ENCODE data around the gene UBE2H.

The UBE2H gene

DNA sequence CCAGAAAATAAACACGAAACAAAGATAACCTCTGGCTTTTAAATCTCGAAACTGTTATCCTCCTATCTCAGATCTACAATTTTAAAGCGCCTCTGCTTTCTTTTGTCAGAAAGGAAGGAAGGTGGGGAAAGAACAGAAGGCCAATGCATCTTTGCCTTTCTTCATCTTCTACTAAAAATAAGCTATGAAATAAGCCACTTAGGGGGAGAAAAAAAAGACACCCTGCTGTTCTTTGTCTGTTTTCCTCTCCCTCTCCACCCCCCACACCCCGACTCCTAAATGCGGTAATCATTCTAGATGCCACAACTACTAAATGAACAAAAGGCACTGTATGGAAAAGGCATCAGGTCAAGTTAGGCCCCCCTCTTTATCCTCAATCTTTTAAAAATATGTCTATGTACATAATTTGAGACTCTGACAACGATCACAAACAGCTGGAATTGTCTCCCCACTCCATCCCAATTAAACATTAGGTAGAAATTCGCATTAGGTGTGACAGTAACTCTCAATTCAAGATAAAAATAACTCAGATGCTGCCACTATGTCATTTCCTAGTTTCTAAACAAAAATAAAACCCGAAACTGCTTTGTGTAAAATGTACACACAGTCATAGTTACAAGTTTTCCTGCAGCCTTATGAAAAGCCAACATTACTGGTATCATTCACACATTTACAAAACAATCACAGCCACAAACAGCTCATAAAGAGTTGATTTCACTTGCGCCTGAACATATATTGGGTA lies 2.4 kb downstream of the UBE2H start:
- DNase-seq: no peak

DNA sequence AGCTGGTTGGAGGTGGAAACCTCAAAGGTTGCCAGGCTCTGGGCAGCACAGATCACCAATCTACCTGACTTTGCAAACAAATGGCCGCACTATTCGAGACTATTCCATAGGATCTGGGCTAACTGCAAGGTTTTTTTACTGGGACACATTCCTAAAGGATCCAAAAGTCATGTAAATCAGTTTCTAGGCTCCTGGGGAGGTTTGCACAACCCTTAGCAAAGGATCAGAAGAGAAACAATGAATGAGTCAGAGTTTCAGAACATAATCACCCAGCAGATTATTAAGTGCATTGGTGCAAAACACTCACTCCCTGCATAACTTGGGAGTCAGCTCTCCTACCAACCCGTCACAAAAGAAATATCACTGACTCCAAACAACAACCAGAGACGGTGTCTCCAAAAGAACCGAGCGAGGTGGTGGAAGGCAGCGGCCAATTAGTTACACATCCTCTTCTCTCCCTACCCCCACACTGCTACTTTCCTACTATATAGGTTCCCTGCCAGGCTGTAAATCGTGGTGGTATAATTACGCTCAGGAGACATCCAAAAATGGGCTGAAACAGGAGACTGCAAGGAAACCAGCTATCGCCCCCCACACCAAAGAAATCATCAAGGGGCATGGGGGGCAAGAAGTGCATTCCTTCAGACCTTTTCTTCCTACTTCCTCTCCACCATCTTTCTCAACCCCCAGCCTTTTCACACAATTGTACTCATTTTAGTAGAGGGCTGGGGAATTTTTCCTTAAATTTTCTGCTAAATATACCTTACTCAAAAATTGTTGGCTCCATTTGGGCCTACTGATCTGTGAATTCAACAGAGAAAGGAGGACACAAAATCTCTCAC lies 3.2 kb downstream of the UBE2H start:
- no peak for DNase-seq

DNA sequence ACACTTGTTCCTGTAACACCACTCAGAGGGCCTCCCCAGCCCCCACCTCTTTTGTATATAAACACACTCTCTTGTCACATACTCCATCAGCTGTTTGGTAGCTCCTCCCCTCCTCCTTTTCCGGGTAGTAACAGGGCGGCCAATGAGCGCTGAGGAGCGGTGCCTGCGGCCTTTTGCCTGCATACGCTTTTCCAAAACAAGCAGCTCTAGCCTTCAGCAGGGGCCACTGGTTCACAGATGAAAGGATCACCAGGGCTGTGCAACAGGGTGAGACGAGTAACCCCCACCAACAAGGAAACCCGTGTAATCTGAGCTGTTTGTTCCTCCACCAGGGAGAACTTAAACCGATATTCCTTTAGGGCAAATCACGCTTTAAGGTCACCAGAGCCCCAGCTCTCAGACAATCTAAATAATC lies 3.9 kb downstream of the UBE2H start:
- no peak for DNase-seq

DNA sequence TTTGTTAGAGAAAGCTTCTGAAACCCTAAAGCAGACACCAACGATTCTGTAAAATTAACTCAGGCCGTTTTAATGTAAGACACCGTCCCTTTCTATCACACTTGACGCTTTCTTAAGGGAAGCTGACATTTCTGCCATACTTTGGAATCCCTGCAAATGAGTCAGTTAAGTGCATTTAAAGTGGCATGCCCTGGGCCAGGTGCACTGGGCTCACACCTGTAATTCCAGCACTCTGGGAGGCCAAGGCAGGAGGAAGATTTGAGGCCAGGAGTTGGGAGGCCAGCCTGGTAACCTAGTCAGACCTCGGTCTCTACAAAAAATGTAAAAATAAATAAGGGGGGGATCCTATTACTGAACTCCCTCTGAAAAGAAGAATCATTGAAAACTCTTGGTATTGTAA lies 4.4 kb downstream of the UBE2H start:
- DNase-seq: no peak

DNA sequence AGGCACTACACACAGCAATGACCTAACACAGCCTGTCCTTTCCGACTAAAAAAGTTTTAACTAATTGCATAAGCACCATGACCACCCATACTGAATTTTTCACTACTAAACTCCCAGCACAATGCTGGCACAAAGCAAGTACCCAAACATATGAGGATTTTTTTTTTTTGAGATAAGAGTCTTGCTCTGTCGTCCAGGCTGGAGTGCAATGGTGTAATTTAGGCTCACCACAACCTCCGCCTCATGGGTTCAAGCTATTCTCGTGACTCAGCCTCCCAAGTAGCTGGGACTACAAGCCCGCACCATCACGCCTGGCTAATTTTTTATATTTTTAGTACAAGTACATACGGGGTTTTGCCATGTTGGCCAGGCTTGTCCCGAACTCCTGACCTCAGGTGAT lies 5.1 kb downstream of the UBE2H start:
- no peak for DNase-seq

DNA sequence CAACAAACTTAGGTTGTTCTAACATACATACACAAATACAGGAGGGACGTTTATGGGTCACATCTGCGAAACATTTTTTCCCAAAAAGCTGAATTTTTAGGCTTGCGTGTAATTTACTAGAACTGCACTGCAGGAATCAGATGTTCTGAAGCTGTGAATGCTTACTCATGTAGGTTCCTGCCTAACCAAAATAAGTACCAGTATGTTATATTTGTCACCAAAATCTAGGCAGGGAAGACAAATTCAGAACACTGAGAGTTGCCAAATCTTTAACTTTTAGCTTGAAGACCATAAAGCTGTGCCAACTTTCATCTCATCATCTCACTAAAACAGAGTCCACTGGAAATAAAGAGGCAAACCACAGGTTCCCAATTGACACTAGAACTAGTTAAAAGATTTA lies 5.7 kb downstream of the UBE2H start:
- no peak for DNase-seq

DNA sequence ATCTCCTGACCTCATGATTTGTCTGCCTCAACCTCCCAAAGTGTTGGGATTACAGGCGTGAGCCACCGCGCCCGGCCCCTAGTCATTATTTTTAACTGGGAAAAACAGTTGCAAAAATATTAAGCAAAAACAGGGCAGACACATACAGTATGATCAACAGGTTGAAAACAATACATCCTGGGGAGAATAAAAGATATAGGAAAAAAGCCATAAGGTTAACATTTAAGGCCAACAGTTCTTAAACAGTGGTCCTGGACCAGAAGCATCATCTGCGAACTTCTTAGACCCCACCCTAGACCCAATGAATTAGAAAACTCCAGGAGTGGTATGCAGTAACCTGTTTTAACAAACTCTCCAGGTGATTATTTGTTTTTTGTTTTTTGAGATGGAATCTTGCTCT lies 6.5 kb downstream of the UBE2H start:
- no peak for DNase-seq

DNA sequence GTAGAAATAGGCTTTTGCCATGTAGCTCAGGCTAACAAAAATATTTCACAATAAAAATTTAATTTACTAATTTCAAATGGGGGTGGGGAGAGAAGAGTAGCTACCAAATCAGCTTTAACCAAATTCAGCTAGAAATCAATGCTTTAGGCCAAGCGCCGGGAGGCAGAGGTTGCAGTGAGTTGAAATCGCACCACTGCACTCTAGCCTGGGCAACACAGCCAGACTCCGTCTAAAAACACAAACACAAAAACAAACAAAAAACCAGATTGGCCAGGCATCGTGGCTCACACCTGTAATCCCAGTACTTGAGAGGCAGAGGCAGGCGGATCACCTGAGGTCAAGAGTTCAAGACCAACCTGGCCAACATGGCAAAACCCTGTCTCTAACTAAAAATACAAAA lies 9.4 kb downstream of the UBE2H start:
- no peak for DNase-seq

DNA sequence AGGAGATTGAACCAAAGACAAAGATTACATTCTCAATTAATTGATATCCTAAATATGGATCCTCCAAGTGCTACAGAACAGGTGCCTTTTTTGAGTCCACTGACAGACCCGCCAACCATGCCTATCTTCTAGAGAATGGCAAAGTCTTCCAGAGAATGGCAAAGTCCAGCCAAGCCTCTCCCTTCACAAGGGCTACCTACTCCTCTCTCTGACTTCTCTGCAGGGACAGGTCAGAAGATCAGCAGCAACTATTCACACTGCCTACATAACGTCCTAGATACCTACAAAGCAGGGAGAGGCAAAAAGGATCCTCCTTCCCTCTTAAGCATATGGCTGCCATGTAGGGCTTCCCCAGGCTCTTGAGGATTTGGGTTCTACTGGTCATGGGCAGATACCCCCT lies 12.4 kb downstream of the UBE2H start:
- DNase-seq: no peak

DNA sequence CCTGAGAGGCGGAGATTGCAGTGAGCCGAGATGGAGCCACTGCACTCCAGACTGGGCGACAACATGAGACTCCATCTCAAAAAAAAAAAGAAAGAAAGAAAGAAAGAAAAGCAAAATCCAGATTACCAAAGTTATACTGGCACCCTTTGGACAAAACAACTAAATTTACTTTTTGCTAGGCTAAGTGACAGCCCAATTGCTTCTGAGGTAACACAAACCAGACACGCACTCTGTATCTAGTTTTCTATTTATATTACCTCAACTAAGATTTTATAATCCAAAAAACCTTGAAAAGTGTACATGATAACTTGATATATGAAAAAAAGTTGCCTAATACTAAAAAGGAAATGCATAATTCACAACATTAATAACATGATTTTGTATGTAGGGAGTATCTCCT lies 12.9 kb downstream of the UBE2H start:
- DNase-seq: no peak

DNA sequence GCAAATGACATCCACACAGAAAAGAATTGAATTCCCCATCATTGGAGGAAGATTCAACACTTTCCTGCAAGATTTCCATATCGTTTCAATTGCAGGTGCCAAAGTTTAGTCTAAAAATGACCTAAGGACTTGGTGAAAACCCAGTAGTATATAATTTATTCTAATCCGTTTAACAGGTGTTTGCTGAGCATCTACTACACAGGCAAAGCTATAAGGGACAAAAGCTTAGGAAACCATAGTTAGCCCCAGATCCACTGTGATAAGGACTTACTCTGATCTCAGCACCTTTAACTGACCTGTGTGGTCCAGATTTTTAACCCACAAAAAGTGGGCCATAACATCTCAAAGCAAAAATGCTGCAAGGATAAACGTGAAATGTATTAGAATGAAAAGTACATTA lies 19.1 kb downstream of the UBE2H start:
- no peak for DNase-seq

DNA sequence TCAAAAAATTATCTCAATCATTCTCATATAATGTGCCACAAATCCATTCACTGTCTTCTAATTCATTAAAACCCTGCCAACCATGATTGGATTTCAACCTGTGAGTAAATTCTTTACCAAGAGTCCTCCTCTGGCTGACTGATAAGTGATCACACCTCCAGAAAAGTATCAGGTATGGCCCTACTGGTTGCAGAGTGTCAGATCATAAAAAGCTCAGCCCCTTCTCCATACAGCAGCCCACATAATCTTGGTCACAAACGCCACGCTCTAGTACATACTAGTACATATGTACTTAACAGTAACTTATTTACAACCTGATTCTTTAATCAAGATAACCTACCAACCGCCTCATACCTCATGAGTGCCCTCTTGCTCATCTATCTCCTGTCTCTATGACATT lies 26.1 kb downstream of the UBE2H start:
- DNase-seq: no peak

DNA sequence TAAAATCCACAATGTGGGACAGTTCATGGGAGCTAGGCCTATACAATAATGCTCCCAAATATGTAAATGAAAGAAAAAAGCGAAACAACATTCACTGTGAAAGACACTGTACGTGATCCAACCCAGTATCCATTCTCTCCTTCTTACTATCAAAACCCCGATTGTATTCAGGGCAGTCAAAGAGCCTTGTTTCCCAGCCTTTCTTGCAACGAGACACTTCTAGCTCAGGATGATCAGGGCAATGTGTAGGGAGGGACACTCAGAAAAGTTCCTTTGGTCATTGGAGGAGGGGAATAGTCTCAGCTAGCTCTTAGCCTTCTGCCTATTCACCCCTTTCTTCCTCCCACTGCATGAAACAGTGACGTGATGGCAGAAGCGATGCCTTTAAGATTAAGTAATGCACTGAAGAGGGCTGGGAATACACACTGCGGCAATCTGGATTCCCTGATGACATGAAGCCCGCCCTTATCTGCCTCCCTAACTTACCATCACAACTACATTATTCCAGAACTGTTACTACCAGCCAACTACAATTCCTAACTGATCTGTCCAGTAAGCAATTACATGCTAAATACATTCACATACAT lies 27.3 kb downstream of the UBE2H start:
- DNase-seq: no peak

DNA sequence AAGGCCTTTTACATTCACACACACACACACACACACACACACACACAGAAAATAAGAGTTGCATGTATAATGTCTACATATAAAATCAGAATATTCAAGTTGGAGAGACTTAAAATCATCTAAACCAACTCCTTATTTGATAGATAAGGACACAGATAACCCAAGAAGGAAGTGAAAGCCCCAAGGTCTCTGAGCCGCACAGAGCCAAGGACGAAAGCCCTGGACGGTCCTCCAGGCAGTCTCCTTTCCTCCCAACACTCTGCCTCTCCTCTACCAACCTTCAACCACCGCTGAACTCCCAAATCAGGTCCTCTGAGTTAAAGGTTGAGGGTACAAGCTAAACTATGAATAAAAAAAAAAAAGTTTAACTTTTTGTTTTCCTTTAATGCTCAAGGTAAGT lies 28.2 kb downstream of the UBE2H start:
- no peak for DNase-seq

DNA sequence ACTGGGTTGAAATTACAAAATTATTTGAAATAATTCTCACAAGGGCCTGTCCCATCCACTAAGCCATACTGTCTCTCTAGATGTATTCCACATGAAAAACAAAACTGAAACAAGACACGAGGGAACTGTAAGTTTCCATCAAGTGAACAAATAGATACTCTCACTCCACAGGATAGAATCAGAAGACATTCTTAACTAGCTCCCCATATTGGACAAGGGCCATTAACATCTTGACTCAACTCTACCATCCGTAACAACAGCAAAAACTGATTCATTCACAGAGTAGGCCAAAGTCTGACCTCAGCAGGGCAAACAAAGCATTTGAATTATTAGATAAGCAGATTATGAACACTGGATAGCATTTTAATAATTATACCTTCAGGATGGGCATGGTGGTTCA lies 29.1 kb downstream of the UBE2H start:
- no peak for DNase-seq

DNA sequence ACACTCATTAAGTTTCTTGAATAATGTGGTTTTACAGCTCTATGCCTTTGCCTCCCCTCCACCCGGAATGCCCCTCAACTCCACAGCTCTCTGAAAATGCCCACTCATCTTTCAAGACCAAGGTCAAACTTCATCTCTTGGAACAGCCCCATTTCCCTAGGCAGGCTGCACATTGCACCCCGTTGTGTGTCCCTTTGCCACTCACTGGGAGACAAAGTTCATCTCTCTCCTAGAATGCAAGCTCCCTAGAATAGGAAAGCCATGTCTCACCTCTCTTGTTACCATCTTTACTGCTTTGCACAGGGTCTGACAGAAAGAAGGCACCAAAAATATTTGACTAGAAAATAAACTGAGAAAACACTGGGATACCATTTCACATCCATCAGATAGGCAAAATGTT lies 33.3 kb downstream of the UBE2H start:
- no peak for DNase-seq

DNA sequence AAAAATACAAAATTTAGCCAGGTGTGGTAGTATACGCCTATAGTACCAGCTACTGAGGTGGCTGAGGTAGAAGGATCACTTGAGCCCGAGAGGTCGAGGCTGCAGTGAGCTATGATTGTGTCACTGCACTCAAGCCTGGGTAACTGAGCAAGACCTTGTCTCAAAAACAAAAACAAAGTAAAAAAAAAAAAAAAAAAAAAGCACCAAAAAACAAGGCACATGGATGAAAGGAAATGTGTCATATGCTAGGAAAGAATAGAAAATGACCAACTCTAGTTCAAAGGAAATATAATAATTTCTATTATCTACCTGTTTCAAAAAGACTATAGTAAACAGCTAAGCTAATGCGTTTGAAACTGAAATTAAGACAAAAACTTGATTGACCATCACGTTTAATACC lies 33.8 kb downstream of the UBE2H start:
- no peak for DNase-seq

DNA sequence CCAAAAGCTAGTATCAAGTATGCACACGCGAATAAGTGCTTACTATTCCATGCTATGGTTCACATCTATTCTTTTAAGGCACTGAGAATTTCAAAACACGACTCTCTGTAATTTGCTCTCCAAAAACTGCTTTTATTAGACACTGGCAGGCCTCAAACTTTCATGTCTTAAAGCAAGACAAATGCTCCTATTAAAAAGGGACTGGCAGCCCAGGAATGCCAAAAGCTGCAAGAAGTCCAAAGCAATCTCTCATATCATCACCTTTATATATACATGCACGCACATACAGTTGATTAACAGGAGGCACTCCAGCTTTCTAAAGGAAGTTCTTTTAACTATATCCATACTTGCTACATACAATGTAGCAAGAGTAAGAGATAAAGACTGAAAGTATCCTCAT lies 34.8 kb downstream of the UBE2H start:
- DNase-seq: no peak

DNA sequence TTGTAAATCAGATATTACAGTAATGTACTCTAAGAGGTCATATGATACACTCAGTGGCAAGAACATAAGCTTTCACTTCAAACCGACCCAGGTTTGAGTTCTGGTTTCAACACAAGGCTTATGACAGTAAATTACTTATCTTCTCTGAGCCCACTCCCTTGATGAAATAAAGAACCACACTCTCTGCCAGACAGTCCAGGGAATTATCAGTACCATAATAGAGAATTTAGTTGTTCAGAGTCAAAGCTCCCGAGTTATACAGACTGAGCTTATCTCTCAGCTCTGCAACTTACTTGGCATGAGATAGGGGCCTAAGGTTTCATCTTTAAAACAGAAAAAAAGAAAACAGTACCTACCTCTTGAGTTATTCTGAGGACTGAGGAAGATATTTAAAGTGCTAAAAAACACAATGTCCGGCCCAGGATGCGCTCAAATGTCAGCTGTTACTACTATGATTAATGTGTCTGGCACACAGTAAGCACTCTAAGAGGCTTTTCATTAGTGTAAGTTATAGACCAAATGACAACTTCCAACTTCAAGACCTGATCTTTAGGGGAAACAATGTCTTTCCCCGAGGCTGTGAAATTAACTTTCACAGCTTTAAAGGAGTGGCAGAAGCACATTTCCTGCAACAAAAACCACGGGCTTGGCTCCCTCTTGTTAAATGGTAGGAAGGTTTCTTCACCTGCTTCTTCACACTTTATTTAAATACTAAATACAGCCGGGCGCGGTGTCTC lies 38.1 kb downstream of the UBE2H start:
- no peak for DNase-seq

DNA sequence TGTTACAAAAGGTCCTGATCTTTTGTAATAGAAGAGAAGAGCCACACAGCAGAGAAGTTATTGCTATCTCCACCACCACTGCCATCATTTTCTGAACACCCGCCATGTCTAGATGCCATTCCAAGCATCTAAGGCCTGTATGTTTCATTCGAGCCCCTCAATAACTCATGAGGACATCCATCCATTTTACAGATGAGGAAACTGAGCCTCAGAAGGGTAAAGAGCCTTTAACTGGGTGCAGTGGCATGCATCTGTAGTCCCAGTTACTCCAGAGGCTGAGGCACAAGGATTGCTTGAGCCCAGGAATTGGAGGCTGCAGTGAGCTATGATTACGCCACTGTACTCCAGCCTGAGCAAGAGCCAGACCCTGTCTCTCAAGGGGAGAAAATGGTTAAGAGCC lies 39.3 kb downstream of the UBE2H start:
- no peak for DNase-seq

DNA sequence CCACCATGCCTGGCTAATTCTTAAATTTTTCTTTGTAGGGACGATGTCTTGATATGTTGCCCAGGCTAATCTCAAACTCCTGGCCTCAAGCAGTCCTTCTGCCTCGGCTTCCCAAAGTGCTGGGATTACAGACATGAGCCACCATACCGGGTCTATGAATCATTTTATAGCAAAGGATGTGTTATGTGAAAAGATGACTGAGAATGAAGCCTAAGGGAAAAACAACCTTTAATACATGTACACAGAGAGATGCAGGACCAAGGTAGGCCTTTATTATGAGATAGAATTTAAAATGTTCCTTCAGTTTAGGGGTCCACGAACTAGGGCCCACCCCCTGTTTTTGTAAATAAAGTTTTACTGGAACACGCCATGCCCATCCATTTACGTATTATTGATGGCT lies 41.0 kb downstream of the UBE2H start:
- no peak for DNase-seq

DNA sequence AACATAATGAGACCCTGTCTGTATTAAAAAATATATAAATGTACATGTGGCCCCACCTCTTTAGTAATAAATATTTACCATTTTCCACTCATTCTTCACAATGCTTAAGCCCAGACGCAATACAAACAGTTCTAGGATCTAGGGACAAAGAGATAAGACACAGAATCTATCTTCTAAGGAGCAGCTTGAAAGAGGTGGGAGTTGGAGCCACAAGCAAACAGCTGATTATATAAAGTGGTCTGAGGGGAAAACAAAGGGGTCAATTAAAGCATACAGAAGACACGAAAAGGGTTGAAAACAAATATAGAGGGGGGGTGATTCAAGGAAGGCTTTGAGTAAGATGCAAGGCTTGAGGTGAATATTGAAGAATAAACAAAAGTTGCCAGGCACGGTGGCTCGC lies 43.1 kb downstream of the UBE2H start:
- DNase-seq: no peak

DNA sequence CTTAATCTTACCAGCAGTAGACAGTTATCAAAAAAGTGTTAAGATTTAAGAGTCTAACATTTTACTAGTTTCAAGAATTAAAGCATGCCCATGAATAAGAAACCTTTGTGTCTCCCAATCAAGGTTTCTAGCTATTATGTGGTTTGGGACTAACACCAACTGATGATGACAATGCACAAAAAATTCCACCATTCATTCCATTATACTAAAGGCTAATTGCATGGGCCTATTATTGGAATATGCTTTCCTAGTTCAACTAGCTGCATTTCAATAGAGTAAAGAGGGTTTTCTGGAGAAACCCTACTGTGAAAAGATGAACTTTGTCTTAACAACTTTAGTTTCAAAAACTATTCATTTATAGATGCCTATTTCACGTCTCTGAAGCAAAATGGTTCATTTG lies 44.6 kb downstream of the UBE2H start:
- no peak for DNase-seq
